ENCODE results near the gene TCP11L1. TPM values are rescaled to one million over a fixed set of nuclear protein-coding genes. Genes with fewer than 3 reads are reported as not detected.

The TCP11L1 gene
- total and polyA plus RNA-seq, 2 of the 8 experiments (the other 6 are each of a cell fraction or from before 2014, with no cell fraction given) = 10.9 to 23.1 TPM

DNA sequence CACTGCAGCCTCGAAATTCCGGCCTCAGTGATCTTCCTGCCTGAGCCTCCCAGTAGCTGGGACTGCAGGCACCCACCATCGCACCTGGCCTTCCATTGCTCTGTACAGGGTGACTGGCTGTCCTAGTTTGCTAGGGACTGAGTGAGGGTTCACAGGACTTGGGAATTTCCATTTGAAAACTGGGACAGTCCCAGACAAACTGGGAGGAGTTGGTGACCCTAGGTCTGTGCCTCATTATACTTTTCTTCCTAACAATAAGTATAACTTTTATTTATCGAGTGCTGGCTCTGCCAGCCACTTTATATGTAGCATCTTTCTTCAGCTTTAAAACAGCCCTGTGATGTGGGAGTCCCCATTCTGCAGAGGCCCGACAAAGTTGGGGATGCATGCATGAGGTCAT is 25.5 kb downstream of the TCP11L1 start:
- no peak overlapping the region for H4K8ac ChIP-seq (ENCODE audit: extremely low read depth, insufficient read depth, low read length)
- H3K79me1 ChIP-seq (ENCODE audit: low read depth, low read length) = no peaks in the 10 kb centered on the region
- H3K9ac ChIP-seq (replicated peaks in 1 of 4; ENCODE audit: extremely low read depth in 1 of 4, low read depth in 3 of 4, low read length in 3 of 4) = no peak overlapping the region
- no peaks in the 10 kb centered on the region for H3K27me3 ChIP-seq (replicated peaks in 1 of 4; ENCODE audit: control insufficient read depth in 3 of 4, extremely low read depth in 1 of 4, insufficient read depth in 3 of 4, low read length in 3 of 4)
- FAIRE-seq = no peak
- no peak for DNase-seq (ENCODE audit: low read depth in 1 of 2, low spot score in 2 of 2)
- H3K23ac ChIP-seq (ENCODE audit: insufficient read length) = no peak overlapping the region
- H3K4ac ChIP-seq (replicated peaks; ENCODE audit: insufficient read length, low read depth, low read length) = no peak overlapping the region
- CTCF ChIA-PET (ENCODE audit: partially characterized antibody) = interaction anchor here (0.6 to 4.3 kb wide), 41 partner anchors 8 to 512 kb away, joined by 3 to 28 read pairs (median 5); partner anchors contain the start of genes CCDC73, DEPDC7 and TCP11L1
- no peak overlapping the region for H2AFZ ChIP-seq (ENCODE audit: low read length)
- no peak overlapping the region for H2BK120ac ChIP-seq (replicated peaks; ENCODE audit: low read depth, low read length)
- no peaks in the 10 kb centered on the region for H3K23me2 ChIP-seq (ENCODE audit: low read depth, low read length)
- H2BK15ac ChIP-seq (ENCODE audit: low read length) = no peak overlapping the region
- peaks cover 0 to 4% of the 10 kb centered on the region in 2 experiments for H4K20me1 ChIP-seq (replicated peaks in 1 of 2; ENCODE audit: control insufficient read depth in 1 of 2, insufficient read depth in 2 of 2, low read length in 2 of 2)
- H3K4me1 ChIP-seq (replicated peaks in 1 of 4; ENCODE audit: control insufficient read depth in 3 of 4, insufficient read depth in 4 of 4, low read length in 3 of 4) = peaks cover 0 to 3% (median 0%) of the 10 kb centered on the region in 4 experiments; a peak in 1 of 7 replicates
- H3K4me2 ChIP-seq (ENCODE audit: insufficient read depth in 1 of 2, low read depth in 2 of 2, low read length in 2 of 2) = no peak overlapping the region
- no peak overlapping the region for H3K18ac ChIP-seq (ENCODE audit: extremely low read depth, low read length)
- peaks cover 0 to 10% (median 7%) of the 10 kb centered on the region in 4 experiments; a peak in 7 of 8 replicates for H3K36me3 ChIP-seq (ENCODE audit: control insufficient read depth in 2 of 4, insufficient read depth in 4 of 4, low read length in 3 of 4)
- no peak overlapping the region for H3K4me3 ChIP-seq (ENCODE audit: extremely low read depth in 1 of 4, insufficient read depth in 2 of 4, low read depth in 3 of 4, low read length in 4 of 4)
- no peak overlapping the region for H2BK12ac ChIP-seq (ENCODE audit: low read depth, low read length)
- POLR2A ChIA-PET (ENCODE audit: partially characterized antibody) = interaction anchor here (1.5 kb wide), 1 partner anchor 13 kb away, joined by 5 read pairs; no protein-coding TSS in a partner anchor
- H2BK5ac ChIP-seq (ENCODE audit: low read depth, low read length) = no peak overlapping the region
- H3K56ac ChIP-seq (replicated peaks; ENCODE audit: insufficient read length, low read depth, low read length) = no peak overlapping the region
- no peak overlapping the region for H2BK20ac ChIP-seq (ENCODE audit: low read length)
- 87% methylated on average over 5 of the region's 5 CpGs; no CpG with 5 or more reads in 1 of the 2 experiments for whole genome bisulfite sequencing, 2 experiments (ENCODE audit: extremely low coverage in 1 of 2, insufficient coverage in 1 of 2, insufficient read length in 1 of 2, insufficient replicate concordance in 2 of 2, low coverage in 1 of 2, low lambda C conversion rate in 2 of 2, missing lambda C conversion rate in 1 of 2)
- no peak overlapping the region for H3K14ac ChIP-seq (ENCODE audit: insufficient read length)
- H3K79me2 ChIP-seq (ENCODE audit: control insufficient read depth in 1 of 2, insufficient read depth in 2 of 2, low read length in 2 of 2) = no peaks in the 10 kb centered on the region
- H2AK5ac ChIP-seq (ENCODE audit: low read depth, low read length) = no peak overlapping the region
- no peak overlapping the region for H3K27ac ChIP-seq (ENCODE audit: low read depth, low read length)
- H4K91ac ChIP-seq (replicated peaks; ENCODE audit: insufficient read length, low read length) = no peak overlapping the region
- H3K9me3 ChIP-seq (ENCODE audit: insufficient read depth in 2 of 2, low read depth in 1 of 2, low read length in 1 of 2) = no peaks in the 10 kb centered on the region
- no peak overlapping the region for H4K5ac ChIP-seq (ENCODE audit: insufficient read length, low read depth, low read length)
- TF ChIP-seq TBP (IDR thresholded peaks at IDR 0.05; ENCODE audit: low read depth, low read length) (no peak), SP1 (IDR thresholded peaks at IDR 0.05; ENCODE audit: low read depth, low read length) (no peak), JUN (IDR thresholded peaks at IDR 0.05; ENCODE audit: low read depth, low read length) (no peak), BRCA1 (IDR thresholded peaks at IDR 0.05; ENCODE audit: low read depth, low read length) (no peak), CEBPB (IDR thresholded peaks at IDR 0.05; ENCODE audit: low read depth, low read length) (no peak), POU5F1 (IDR thresholded peaks at IDR 0.05; ENCODE audit: low read depth, low read length) (no peak), BACH1 (IDR thresholded peaks at IDR 0.05; ENCODE audit: low read length) (no peak), TCF12 (IDR thresholded peaks at IDR 0.05; ENCODE audit: low read depth, low read length) (no peak), HDAC6 (IDR thresholded peaks at IDR 0.05; ENCODE audit: low read depth, low read length) (no peak), SRF (IDR thresholded peaks at IDR 0.05; ENCODE audit: low read depth, low read length) (no peak), HDAC2 (IDR thresholded peaks at IDR 0.05; ENCODE audit: borderline replicate concordance in 1 of 2, low read depth in 2 of 2, low read length in 2 of 2) (no peak), PHF8 (conservative IDR thresholded peaks at IDR 0.05; ENCODE audit: low read depth, low read length) (no peak)
- TF ChIP-seq, protein P1, sequence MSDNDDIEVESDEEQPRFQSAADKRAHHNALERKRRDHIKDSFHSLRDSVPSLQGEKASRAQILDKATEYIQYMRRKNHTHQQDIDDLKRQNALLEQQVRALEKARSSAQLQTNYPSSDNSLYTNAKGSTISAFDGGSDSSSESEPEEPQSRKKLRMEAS (IDR thresholded peaks at IDR 0.05) = no peak
- TF ChIP-seq, protein P2, sequence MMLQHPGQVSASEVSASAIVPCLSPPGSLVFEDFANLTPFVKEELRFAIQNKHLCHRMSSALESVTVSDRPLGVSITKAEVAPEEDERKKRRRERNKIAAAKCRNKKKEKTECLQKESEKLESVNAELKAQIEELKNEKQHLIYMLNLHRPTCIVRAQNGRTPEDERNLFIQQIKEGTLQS (IDR thresholded peaks at IDR 0.05; ENCODE audit: insufficient read depth, low read depth, low read length) = no peak
